Hepatocyte (in vitro differentiated cells): ENCODE measurements around the gene IL22RA1. TPM values are rescaled to one million over a fixed set of nuclear protein-coding genes. Genes with fewer than 3 reads are reported as not detected.

Source experiments
- DNase-seq: peaks from one replicate; pipeline ENCODE4 v3.0.0-alpha.2; 2016; ENCODE audit warnings: low spot score
- H2AFZ ChIP-seq: fragments of 200-600 bp; sonication (generic); 2 replicates; pipeline ENCODE4 v1.6.0; 2016; ENCODE audit warnings: antibody characterized with exemption, mild to moderate bottlenecking
- H3K27ac ChIP-seq: fragments of 200-600 bp; sonication (generic); 2 replicates; pipeline ENCODE4 v1.5.1; 2016; ENCODE audit warnings: mild to moderate bottlenecking
- H3K27me3 ChIP-seq: fragments of 200-600 bp; sonication (generic); 2 replicates; pipeline ENCODE4 v1.6.1; 2016
- H3K36me3 ChIP-seq: fragments of 200-600 bp; sonication (generic); replicated peaks from 2 replicates; pipeline ENCODE4 v1.5.1; 2016; ENCODE audit warnings: low read depth; ENCODE audit not compliant: insufficient read depth
- H3K4me1 ChIP-seq: fragments of 200-600 bp; sonication (generic); 2 replicates; pipeline ENCODE4 v1.5.1; 2016; ENCODE audit warnings: mild to moderate bottlenecking, moderate library complexity; ENCODE audit not compliant: insufficient read depth
- H3K4me2 ChIP-seq: fragments of 200-600 bp; sonication (generic); 2 replicates; pipeline ENCODE4 v1.6.0; 2016
- H3K4me3 ChIP-seq: fragments of 200-600 bp; sonication (generic); 2 replicates; pipeline ENCODE4 v1.5.1; 2016; ENCODE audit warnings: mild to moderate bottlenecking
- H3K79me2 ChIP-seq: fragments of 200-600 bp; sonication (generic); 2 replicates; pipeline ENCODE4 v1.6.0; 2017; ENCODE audit warnings: mild to moderate bottlenecking
- H3K9me2 ChIP-seq: fragments of 200-600 bp; sonication (generic); replicated peaks from 2 replicates; pipeline ENCODE4 v1.6.0; 2017; ENCODE audit warnings: mild to moderate bottlenecking; ENCODE audit not compliant: insufficient read depth
- H3K9me3 ChIP-seq: fragments of 200-600 bp; sonication (generic); 2 replicates; pipeline ENCODE4 v1.5.1; 2016; ENCODE audit warnings: low read depth, mild to moderate bottlenecking
- H4K20me1 ChIP-seq: fragments of 200-600 bp; sonication (generic); 2 replicates; pipeline ENCODE4 v1.6.0; 2016; ENCODE audit warnings: mild to moderate bottlenecking; ENCODE audit not compliant: insufficient read depth, poor library complexity, severe bottlenecking
- CTCF ChIP-seq: fragments of 200-600 bp; sonication (generic); IDR thresholded peaks from 2 replicates; pipeline ENCODE4 v1.5.1; 2016; ENCODE audit warnings: antibody characterized with exemption, mild to moderate bottlenecking; ENCODE audit not compliant: poor library complexity
- EZH2 ChIP-seq: fragments of 200-600 bp; sonication (generic); IDR thresholded peaks from 2 replicates; pipeline ENCODE4 v1.6.1; 2016; ENCODE audit warnings: antibody characterized with exemption, mild to moderate bottlenecking, borderline replicate concordance
- EZH2phosphoT487 ChIP-seq: fragments of 200-600 bp; sonication (generic); IDR thresholded peaks from one replicate; pipeline ENCODE4 v1.6.1; 2018; ENCODE audit warnings: antibody characterized with exemption, mild to moderate bottlenecking, low read depth, moderate library complexity; ENCODE audit not compliant: unreplicated experiment, severe bottlenecking
- WGBS: methylation state at CpG from one replicate; pipeline ENCODE4 v1.1.6; 2016; ENCODE audit warnings: low lambda C conversion rate; ENCODE audit errors: missing lambda C conversion rate; 5-methylcytosine and 5-hydroxymethylcytosine counted together
- polyA plus RNA-seq: library from polyadenylated mRNA; unstranded; fragments of >200 nt; fragmentation: Nextera tagmentation; extraction: Ambion mirVana; gene quantifications from 2 replicates; pipeline ENCODE4 v1.2.1, GENCODE V29; 2016
- total RNA-seq: library from RNA; depleted of rRNA; stranded (reverse); fragments of >200 nt; gene quantifications from 2 replicates; pipeline ENCODE4 v1.2.3, GENCODE V29; 2014

The IL22RA1 gene
- total and polyA plus RNA-seq, 2 experiments from 2014 or later, result 6.1 to 8.2 TPM

- DNase-seq, result no peak
- Histone ChIP-seq H2AFZ (no peak overlapping the region), H3K27ac (no peak overlapping the region), H3K27me3 (no peaks in the 10 kb centered on the region), H4K20me1 (no peaks in the 10 kb centered on the region), H3K4me1 (no peaks in the 10 kb centered on the region), H3K36me3 (no peaks in the 10 kb centered on the region), H3K4me3 (no peak overlapping the region), H3K4me2 (no peak overlapping the region), H3K9me2 (no peaks in the 10 kb centered on the region), H3K9me3 (no peaks in the 10 kb centered on the region), H3K79me2 (no peaks in the 10 kb centered on the region)
- TF ChIP-seq EZH2phosphoT487 (no peak), EZH2 (no peak), CTCF (no peak)
- 93% methylated on average over 6 of the region's 6 CpGs for WGBS
Observed at GRCh38 chr1:24157918-24158481, 15.1 kb upstream of the IL22RA1 start.

- H3K27me3 ChIP-seq, result no peaks in the 10 kb centered on the region
- WGBS, result 92% methylated on average over 18 of the region's 18 CpGs
- no peak overlapping the region for H3K27ac ChIP-seq
- H3K9me2 ChIP-seq, result no peaks in the 10 kb centered on the region
- no peak overlapping the region for H3K4me3 ChIP-seq
- H3K4me1 ChIP-seq, result no peaks in the 10 kb centered on the region
- H3K79me2 ChIP-seq, result no peaks in the 10 kb centered on the region
- no peaks in the 10 kb centered on the region for H3K36me3 ChIP-seq
- H3K9me3 ChIP-seq, result no peaks in the 10 kb centered on the region
- H3K4me2 ChIP-seq, result no peak overlapping the region
- TF ChIP-seq EZH2phosphoT487 (no peak), CTCF (no peak), EZH2 (no peak)
- no peak for DNase-seq
- H2AFZ ChIP-seq, result no peak overlapping the region
- no peaks in the 10 kb centered on the region for H4K20me1 ChIP-seq
Observed at GRCh38 chr1:24156542-24157260, 13.8 kb upstream of the IL22RA1 start.

DNA sequence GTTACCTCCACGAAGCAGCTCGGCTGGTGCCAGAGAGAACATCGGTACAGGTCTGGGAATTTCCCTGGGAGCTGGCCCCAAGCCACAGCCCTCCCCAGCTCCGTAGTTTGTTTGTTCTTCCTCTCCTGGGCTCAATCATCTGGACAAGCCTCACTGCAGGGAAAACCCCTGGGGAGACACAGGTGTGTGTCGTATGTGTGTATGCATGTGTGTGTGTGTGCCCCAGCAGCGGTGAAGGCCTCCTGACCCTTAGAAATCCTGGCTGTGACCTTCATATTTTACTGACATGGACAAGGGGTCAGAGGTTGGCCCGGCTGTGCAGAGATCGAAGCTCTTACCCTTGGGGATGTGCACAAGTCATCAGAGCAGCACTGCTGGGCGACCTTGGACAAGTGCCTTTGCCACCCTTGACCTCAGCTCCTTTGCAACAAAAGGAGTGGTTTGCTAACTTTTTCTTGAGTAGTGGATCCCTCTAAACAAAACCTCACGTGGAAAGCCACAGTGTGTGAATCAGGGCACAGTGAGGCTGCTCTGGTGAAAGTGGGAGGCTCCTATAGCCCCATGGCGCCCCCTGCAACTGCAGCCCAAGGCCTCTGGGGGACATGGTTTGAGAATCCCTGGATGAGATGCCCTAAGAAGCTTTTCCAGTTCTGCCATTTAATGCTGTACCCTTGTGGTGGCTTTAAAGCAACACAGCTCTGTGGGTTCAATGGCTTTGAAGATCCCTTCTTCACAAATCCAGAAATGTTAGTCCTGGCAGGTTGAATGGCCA is 12.3 kb upstream of the IL22RA1 start:
- H3K27me3 ChIP-seq, result no peaks in the 10 kb centered on the region
- H3K36me3 ChIP-seq, result no peaks in the 10 kb centered on the region
- no peak overlapping the region for H3K4me3 ChIP-seq
- DNase-seq, result peak; percentile 57
- no peaks in the 10 kb centered on the region for H3K9me2 ChIP-seq
- peaks cover 8% of the 10 kb centered on the region for H3K4me1 ChIP-seq
- H2AFZ ChIP-seq, result no peak overlapping the region
- no peaks in the 10 kb centered on the region for H3K79me2 ChIP-seq
- TF ChIP-seq CTCF (no peak), EZH2 (no peak), EZH2phosphoT487 (no peak)
- H3K9me3 ChIP-seq, result no peaks in the 10 kb centered on the region
- H4K20me1 ChIP-seq, result no peaks in the 10 kb centered on the region
- peak overlapping the region; percentile 33 for H3K27ac ChIP-seq
- no peak overlapping the region for H3K4me2 ChIP-seq
- WGBS, result 64% methylated on average over 11 of the region's 11 CpGs
